ENCODE measurements around the gene CHRNB2. TPM values are rescaled to one million over a fixed set of nuclear protein-coding genes. Genes with fewer than 3 reads are reported as not detected.

The CHRNB2 gene
- total and polyA plus RNA-seq, 9 of the 15 experiments (the other 6 are each of a cell fraction or from before 2014, with no cell fraction given): 0.01 TPM; not detected in 8

DNA sequence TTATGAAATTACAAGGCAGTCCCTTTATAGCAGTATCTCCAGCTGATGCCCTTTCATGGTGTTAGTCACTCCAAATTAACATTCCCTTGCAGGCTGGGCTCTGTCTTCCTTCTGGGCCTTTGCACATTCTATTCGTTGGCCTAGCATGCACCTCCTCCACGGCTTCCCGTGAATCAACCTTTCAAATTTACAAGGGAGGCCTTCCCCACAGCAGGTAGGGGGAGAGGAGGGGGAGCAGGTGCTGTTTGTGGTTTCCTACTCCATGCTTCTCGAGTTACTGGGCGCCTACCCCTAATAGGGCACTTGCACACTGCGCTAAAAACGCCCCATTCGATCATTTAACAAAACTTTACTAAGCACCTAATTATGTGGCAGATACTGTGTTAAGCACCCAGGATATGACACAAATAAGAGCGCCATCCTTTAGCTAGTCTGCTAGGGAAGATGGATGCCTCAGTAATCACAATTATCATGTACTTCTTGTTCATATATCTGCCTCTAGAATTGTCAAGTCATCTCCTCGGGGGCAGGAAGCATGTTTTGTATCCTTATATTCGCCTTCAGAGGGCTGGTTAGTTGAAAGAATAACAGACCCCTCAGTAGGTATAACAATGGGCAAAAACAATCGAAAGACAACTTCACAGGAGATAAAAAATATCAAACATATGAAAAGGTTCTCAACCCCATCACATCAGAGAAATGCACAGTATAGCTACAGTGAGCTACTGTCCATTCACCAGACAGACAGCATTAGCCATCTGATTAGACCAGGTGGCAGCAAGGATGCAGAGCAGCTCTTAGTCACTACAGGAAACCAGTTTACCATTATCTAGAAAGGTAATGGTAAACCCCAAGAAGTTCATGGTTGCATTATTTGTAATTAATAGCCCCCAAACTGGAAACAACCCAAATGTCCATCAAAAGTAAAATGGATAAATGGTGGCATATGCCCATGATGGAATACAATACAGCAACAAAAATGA, 42.1 kb downstream of the CHRNB2 start (continued):
- TF ChIP-seq FOXA3 (CRISPR knock-in tag; conservative IDR thresholded peaks at IDR 0.05 in 1 of 2, IDR thresholded peaks at IDR 0.05 in 1 of 2) (no peak), NFE2 (IDR thresholded peaks at IDR 0.05; ENCODE audit: low read depth) (peak; percentile 58; the same call in 1 of the 2 replicates), ZNF316 (IDR thresholded peaks at IDR 0.05) (peak; percentile 55), PHF20 (IDR thresholded peaks at IDR 0.05; ENCODE audit: partially characterized antibody) (peak; percentile 17), POLR2H (tag; IDR thresholded peaks at IDR 0.05; ENCODE audit: low read depth) (no peak), ZNF274 (IDR thresholded peaks at IDR 0.05; ENCODE audit: borderline replicate concordance, low read depth, low read length) (no peak), SP2 (IDR thresholded peaks at IDR 0.05; ENCODE audit: extremely low read depth, low read depth, low read length, poor library complexity, severe bottlenecking) (no peak), MAFG (tag; conservative IDR thresholded peaks at IDR 0.05) (peak; percentile 73)
- TF ChIP-seq, protein P1, sequence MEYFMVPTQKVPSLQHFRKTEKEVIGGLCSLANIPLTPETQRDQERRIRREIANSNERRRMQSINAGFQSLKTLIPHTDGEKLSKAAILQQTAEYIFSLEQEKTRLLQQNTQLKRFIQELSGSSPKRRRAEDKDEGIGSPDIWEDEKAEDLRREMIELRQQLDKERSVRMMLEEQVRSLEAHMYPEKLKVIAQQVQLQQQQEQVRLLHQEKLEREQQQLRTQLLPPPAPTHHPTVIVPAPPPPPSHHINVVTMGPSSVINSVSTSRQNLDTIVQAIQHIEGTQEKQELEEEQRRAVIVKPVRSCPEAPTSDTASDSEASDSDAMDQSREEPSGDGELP (CRISPR knock-in tag; IDR thresholded peaks at IDR 0.05; ENCODE audit: borderline replicate concordance): peak; percentile 38; the same call in 1 of the 2 replicates
- TF ChIP-seq, protein P2, sequence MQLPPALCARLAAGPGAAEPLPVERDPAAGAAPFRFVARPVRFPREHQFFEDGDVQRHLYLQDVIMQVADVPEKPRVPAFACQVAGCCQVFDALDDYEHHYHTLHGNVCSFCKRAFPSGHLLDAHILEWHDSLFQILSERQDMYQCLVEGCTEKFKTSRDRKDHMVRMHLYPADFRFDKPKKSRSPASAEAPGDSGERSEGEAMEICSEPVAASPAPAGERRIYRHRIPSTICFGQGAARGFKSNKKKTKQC (CRISPR knock-in tag; IDR thresholded peaks at IDR 0.05): no peak
